SK-N-SH (cell line): ENCODE data around the gene CDK5R2. TPM values are rescaled to one million over a fixed set of nuclear protein-coding genes. Genes with fewer than 3 reads are reported as not detected.

ENCODE experiments used
- CTCF ChIA-PET: fragments of 300-600, 350-600 bp; formaldehyde crosslinking; extraction: SDS; loops from one replicate; lab custom pipeline; 2021; lab: Yijun Ruan, JAX
- POLR2A ChIA-PET: fragments of 350-600 bp; sonication (Branson Sonifier 250); formaldehyde crosslinking; extraction: SDS; loops from one replicate; lab custom pipeline; 2020; ENCODE audit warnings: antibody characterized with exemption, inconsistent platforms; lab: Yijun Ruan, JAX
- DNase-seq: peaks from one replicate; pipeline ENCODE4 v3.0.0; 2012
- H2AFZ ChIP-seq: fragments of 200-600 bp; sonication (generic); 2 replicates; pipeline ENCODE4 v1.8.1; 2016; ENCODE audit warnings: antibody characterized with exemption, mild to moderate bottlenecking, low read depth
- H3F3A ChIP-seq: fragments of 200-600 bp; sonication (generic); replicated peaks from 2 replicates; pipeline ENCODE3; 2016; ENCODE audit warnings: antibody characterized with exemption, mild to moderate bottlenecking; ENCODE audit not compliant: insufficient read depth
- H3K27ac ChIP-seq, 2 experiments: fragments of 200-500 bp in 1 of 2; fragments of 200-600 bp in 1 of 2; sonication (Bioruptor generic) in 1 of 2; sonication (generic), shearing (Covaris generic) in 1 of 2; 2 replicates each; pipeline versions ENCODE4 v1.5.1 to v1.6.1; 2014 to 2016; ENCODE audit warnings: low read depth in 2 of 2, inconsistent platforms in 1 of 2, low read length in 1 of 2, mild to moderate bottlenecking in 1 of 2, mixed read lengths in 1 of 2
- H3K27me3 ChIP-seq: fragments of 200-600 bp; sonication (generic), shearing (Covaris generic); 2 replicates; pipeline ENCODE4 v1.6.1; 2016; ENCODE audit warnings: mixed run types; ENCODE audit not compliant: insufficient read depth
- H3K36me3 ChIP-seq, 2 experiments: fragments of 200-500 bp in 1 of 2; fragments of 200-600 bp in 1 of 2; sonication (Bioruptor generic) in 1 of 2; sonication (generic) in 1 of 2; replicated peaks in 1 of 2; 2 replicates each; pipeline versions ENCODE3 to v1.5.1; 2014 to 2016; ENCODE audit warnings: low read length in 1 of 2, mild to moderate bottlenecking in 1 of 2; ENCODE audit not compliant: insufficient read depth in 2 of 2, control insufficient read depth in 1 of 2
- H3K4me1 ChIP-seq, 2 experiments: fragments of 200-500 bp in 1 of 2; fragments of 200-600 bp in 1 of 2; sonication (Bioruptor generic) in 1 of 2; sonication (generic), shearing (Covaris generic) in 1 of 2; 2 replicates each; pipeline versions ENCODE4 v1.5.1 to v1.6.1; 2014 to 2016; ENCODE audit warnings: low read depth in 1 of 2, low read length in 1 of 2, mixed run types in 1 of 2; ENCODE audit not compliant: insufficient read depth in 2 of 2, control insufficient read depth in 1 of 2
- H3K4me2 ChIP-seq: fragments of 200-600 bp; sonication (generic), shearing (Covaris generic); 2 replicates; pipeline ENCODE4 v1.6.1; 2017; ENCODE audit warnings: mixed run types
- H3K4me3 ChIP-seq, 2 experiments: fragments of 200-500 bp in 1 of 2; fragments of 200-600 bp in 1 of 2; sonication (Bioruptor generic) in 1 of 2; sonication (generic), shearing (Covaris generic) in 1 of 2; 2 replicates each; pipeline versions ENCODE4 v1.5.1 to v1.8.1; 2014 to 2016; ENCODE audit warnings: low read depth in 2 of 2, inconsistent platforms in 1 of 2, low read length in 1 of 2, mild to moderate bottlenecking in 1 of 2, mixed read lengths in 1 of 2, moderate library complexity in 1 of 2
- H3K79me2 ChIP-seq: fragments of 200-600 bp; sonication (generic); 2 replicates; pipeline ENCODE4 v1.8.1; 2017; ENCODE audit warnings: mild to moderate bottlenecking; ENCODE audit not compliant: insufficient read depth
- H3K9ac ChIP-seq: fragments of 200-600 bp; sonication (generic); 2 replicates; pipeline ENCODE4 v1.6.1; 2017; ENCODE audit warnings: mixed run types
- H3K9me2 ChIP-seq: fragments of 200-600 bp; sonication (generic); 2 replicates; pipeline ENCODE4 v1.6.1; 2017; ENCODE audit warnings: mixed run types
- H3K9me3 ChIP-seq: fragments of 200-600 bp; sonication (generic); 2 replicates; pipeline ENCODE4 v1.6.1; 2017; ENCODE audit warnings: mixed run types, mild to moderate bottlenecking, moderate library complexity
- H4K20me1 ChIP-seq: fragments of 200-600 bp; sonication (generic); 2 replicates; pipeline ENCODE4 v1.6.1; 2017; ENCODE audit warnings: mild to moderate bottlenecking, mixed run types; ENCODE audit not compliant: insufficient read depth
- EP300 ChIP-seq, 2 experiments: IDR thresholded peaks; 2 replicates each; pipeline versions ENCODE4 v1.4.0 to v1.6.1; 2012; ENCODE audit warnings: borderline replicate concordance in 1 of 2, low read depth in 1 of 2, low read length in 1 of 2
- FOSL2 ChIP-seq: IDR thresholded peaks from 2 replicates; pipeline ENCODE4 v1.4.0; 2012; ENCODE audit warnings: low read depth, mild to moderate bottlenecking, moderate library complexity, borderline replicate concordance
- FOXM1 ChIP-seq: IDR thresholded peaks from 2 replicates; pipeline ENCODE4 v1.4.0; 2012; ENCODE audit warnings: low read depth, mild to moderate bottlenecking
- GABPA ChIP-seq: IDR thresholded peaks from 2 replicates; pipeline ENCODE4 v1.4.0; 2012; ENCODE audit warnings: low read depth, mild to moderate bottlenecking
- GATA2 ChIP-seq: sonication (generic); formaldehyde crosslinking; IDR thresholded peaks from 2 replicates; pipeline ENCODE4 v1.5.0; 2020; ENCODE audit warnings: mild to moderate bottlenecking, missing genetic modification reagents
- MAX ChIP-seq: IDR thresholded peaks from 2 replicates; pipeline ENCODE4 v1.4.0; 2012; ENCODE audit warnings: low read depth
- MEF2A ChIP-seq: IDR thresholded peaks from 2 replicates; pipeline ENCODE4 v1.4.0; 2012; ENCODE audit warnings: low read depth, borderline replicate concordance
- NRF1 ChIP-seq: IDR thresholded peaks from 2 replicates; pipeline ENCODE4 v1.6.1; 2012; ENCODE audit warnings: low read depth, mild to moderate bottlenecking, low read length
- POLR2AphosphoS5 ChIP-seq: IDR thresholded peaks from 2 replicates; pipeline ENCODE4 v1.6.1; 2012; ENCODE audit warnings: low read depth, low read length
- RAD21 ChIP-seq: IDR thresholded peaks from 2 replicates; pipeline ENCODE4 v1.6.1; 2012; ENCODE audit warnings: mild to moderate bottlenecking, low read length
- RCOR1 ChIP-seq: fragments of 150-350 bp; IDR thresholded peaks from 2 replicates; pipeline ENCODE4 v1.6.1; 2017; ENCODE audit warnings: antibody characterized with exemption, low read length
- REST ChIP-seq: IDR thresholded peaks from 2 replicates; pipeline ENCODE4 v1.6.1; 2012; ENCODE audit warnings: mild to moderate bottlenecking, low read depth, low read length, moderate library complexity
- RFX5 ChIP-seq: IDR thresholded peaks from 2 replicates; pipeline ENCODE4 v1.6.1; 2012; ENCODE audit warnings: mild to moderate bottlenecking, improper control_type of control experiment, low read length
- SMC3 ChIP-seq: IDR thresholded peaks from 2 replicates; pipeline ENCODE4 v1.6.1; 2012; ENCODE audit warnings: low read depth, low read length, improper control_type of control experiment
- TAF1 ChIP-seq: IDR thresholded peaks from 2 replicates; pipeline ENCODE4 v1.6.1; 2012; ENCODE audit warnings: low read depth, mild to moderate bottlenecking, low read length, moderate library complexity, borderline replicate concordance
- YY1 ChIP-seq: IDR thresholded peaks from 2 replicates; pipeline ENCODE4 v1.4.0; 2012; ENCODE audit warnings: low read depth, mild to moderate bottlenecking
- WGBS: methylation state at CpG from one replicate; pipeline ENCODE4 v1.1.6; 2017; ENCODE audit warnings: low lambda C conversion rate; 5-methylcytosine and 5-hydroxymethylcytosine counted together
- polyA plus RNA-seq, 3 experiments: library from polyadenylated mRNA; depleted of rRNA; stranded (reverse); fragments of >200 nt; gene quantifications; 2 replicates each; pipeline ENCODE4 v1.2.3, GENCODE V29; 2012
- TF ChIP-seq, protein P1 (sequence below): fragments of 150-350 bp; IDR thresholded peaks from 2 replicates; pipeline ENCODE4 v1.6.1; 2016; ENCODE audit warnings: mild to moderate bottlenecking, low read depth, low read length

Gene CDK5R2
- polyA plus RNA-seq, 1 of the 3 experiments (the other 2 are of a cell fraction), result 0.26 TPM

DNA sequence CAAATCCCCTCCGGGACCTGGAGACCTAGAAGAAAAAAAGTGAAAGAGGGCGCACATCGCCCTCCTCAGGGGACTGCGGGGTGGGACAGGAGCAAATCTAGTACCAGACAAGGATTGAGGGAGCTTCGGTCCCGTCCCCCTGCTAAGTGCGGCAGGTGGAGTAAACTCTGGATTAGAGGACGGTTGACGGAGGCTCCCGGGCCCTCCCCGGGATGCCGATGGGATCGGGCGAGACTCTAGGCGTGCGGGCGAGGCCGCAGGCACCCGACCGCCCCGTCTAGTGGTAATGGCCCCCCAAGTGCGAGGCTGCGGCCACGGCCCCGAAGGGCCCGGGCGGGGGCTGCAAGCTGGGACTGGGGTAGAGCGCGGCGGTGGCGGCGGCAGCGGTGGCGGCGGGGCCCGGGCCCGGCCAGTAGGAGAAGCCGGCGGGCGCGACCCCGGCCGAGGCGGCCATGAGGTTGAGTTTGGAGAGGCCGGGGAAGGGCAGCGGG is 22.0 kb downstream of the CDK5R2 start (continued):
- TF ChIP-seq, protein P1, sequence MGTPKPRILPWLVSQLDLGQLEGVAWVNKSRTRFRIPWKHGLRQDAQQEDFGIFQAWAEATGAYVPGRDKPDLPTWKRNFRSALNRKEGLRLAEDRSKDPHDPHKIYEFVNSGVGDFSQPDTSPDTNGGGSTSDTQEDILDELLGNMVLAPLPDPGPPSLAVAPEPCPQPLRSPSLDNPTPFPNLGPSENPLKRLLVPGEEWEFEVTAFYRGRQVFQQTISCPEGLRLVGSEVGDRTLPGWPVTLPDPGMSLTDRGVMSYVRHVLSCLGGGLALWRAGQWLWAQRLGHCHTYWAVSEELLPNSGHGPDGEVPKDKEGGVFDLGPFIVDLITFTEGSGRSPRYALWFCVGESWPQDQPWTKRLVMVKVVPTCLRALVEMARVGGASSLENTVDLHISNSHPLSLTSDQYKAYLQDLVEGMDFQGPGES, result no peak
- no peak for TF ChIP-seq NRF1
- no peak for TF ChIP-seq EP300 (IDR thresholded peaks at IDR 0.05; ENCODE audit: borderline replicate concordance in 1 of 2, low read depth in 1 of 2, low read length in 1 of 2)

GRCh38 chr2:218981881-218982585 is 22.6 kb downstream of the CDK5R2 start:
- Histone ChIP-seq H3K27me3 (peaks cover 42% of the 10 kb centered on the region), H3K9me3 (no peaks in the 10 kb centered on the region), H3K4me2 (no peak overlapping the region), H3K9me2 (no peaks in the 10 kb centered on the region), H3K79me2 (no peaks in the 10 kb centered on the region), H3K4me3 (no peak overlapping the region), H3K36me3 (no peaks in the 10 kb centered on the region), H3F3A (no peaks in the 10 kb centered on the region), H2AFZ (no peak overlapping the region), H3K27ac (no peak overlapping the region), H4K20me1 (no peaks in the 10 kb centered on the region), H3K4me1 (peaks cover 0 to 34% of the 10 kb centered on the region in 2 experiments; a peak in 2 of 4 replicates), H3K9ac (no peak overlapping the region)
- 84% methylated on average over 48 of the region's 69 CpGs for WGBS
- TF ChIP-seq YY1 (no peak), RAD21 (no peak), POLR2AphosphoS5 (no peak), FOXM1 (no peak), RCOR1 (no peak), NRF1 (no peak), TAF1 (no peak), GATA2 (CRISPR knock-in tag) (no peak), EP300 (IDR thresholded peaks at IDR 0.05; ENCODE audit: borderline replicate concordance in 1 of 2, low read depth in 1 of 2, low read length in 1 of 2) (no peak), GABPA (no peak), MAX (no peak), RFX5 (no peak), REST (no peak), MEF2A (no peak), SMC3 (no peak), FOSL2 (no peak)
- TF ChIP-seq, protein P1, result no peak
- ChIA-PET POLR2A (interaction anchor here (1.2 to 6.4 kb wide), 3 partner anchors 15 to 20 kb away, joined by 4 to 89 read pairs (median 21); no protein-coding TSS in a partner anchor), CTCF (interaction anchor here (0.8 to 12.4 kb wide), 16 partner anchors 9 to 194 kb away, joined by 3 to 208 read pairs (median 12); partner anchors contain the start of genes CDK5R2, CRYBA2 and WNT10A)
- peak; percentile 22 for DNase-seq
